Hepatocyte (in vitro differentiated cells): Measurements from ENCODE around the gene RIMKLA. TPM values are rescaled to one million over a fixed set of nuclear protein-coding genes. Genes with fewer than 3 reads are reported as not detected.

ENCODE experiments used
- DNase-seq: peaks from one replicate; pipeline ENCODE4 v3.0.0-alpha.2; 2016; ENCODE audit warnings: low spot score
- H2AFZ ChIP-seq: fragments of 200-600 bp; sonication (generic); 2 replicates; pipeline ENCODE4 v1.6.0; 2016; ENCODE audit warnings: antibody characterized with exemption, mild to moderate bottlenecking
- H3K27ac ChIP-seq: fragments of 200-600 bp; sonication (generic); 2 replicates; pipeline ENCODE4 v1.5.1; 2016; ENCODE audit warnings: mild to moderate bottlenecking
- H3K27me3 ChIP-seq: fragments of 200-600 bp; sonication (generic); 2 replicates; pipeline ENCODE4 v1.6.1; 2016
- H3K36me3 ChIP-seq: fragments of 200-600 bp; sonication (generic); replicated peaks from 2 replicates; pipeline ENCODE4 v1.5.1; 2016; ENCODE audit warnings: low read depth; ENCODE audit not compliant: insufficient read depth
- H3K4me1 ChIP-seq: fragments of 200-600 bp; sonication (generic); 2 replicates; pipeline ENCODE4 v1.5.1; 2016; ENCODE audit warnings: mild to moderate bottlenecking, moderate library complexity; ENCODE audit not compliant: insufficient read depth
- H3K4me2 ChIP-seq: fragments of 200-600 bp; sonication (generic); 2 replicates; pipeline ENCODE4 v1.6.0; 2016
- H3K4me3 ChIP-seq: fragments of 200-600 bp; sonication (generic); 2 replicates; pipeline ENCODE4 v1.5.1; 2016; ENCODE audit warnings: mild to moderate bottlenecking
- H3K79me2 ChIP-seq: fragments of 200-600 bp; sonication (generic); 2 replicates; pipeline ENCODE4 v1.6.0; 2017; ENCODE audit warnings: mild to moderate bottlenecking
- H3K9me2 ChIP-seq: fragments of 200-600 bp; sonication (generic); replicated peaks from 2 replicates; pipeline ENCODE4 v1.6.0; 2017; ENCODE audit warnings: mild to moderate bottlenecking; ENCODE audit not compliant: insufficient read depth
- H3K9me3 ChIP-seq: fragments of 200-600 bp; sonication (generic); 2 replicates; pipeline ENCODE4 v1.5.1; 2016; ENCODE audit warnings: low read depth, mild to moderate bottlenecking
- H4K20me1 ChIP-seq: fragments of 200-600 bp; sonication (generic); 2 replicates; pipeline ENCODE4 v1.6.0; 2016; ENCODE audit warnings: mild to moderate bottlenecking; ENCODE audit not compliant: insufficient read depth, poor library complexity, severe bottlenecking
- EZH2 ChIP-seq: fragments of 200-600 bp; sonication (generic); IDR thresholded peaks from 2 replicates; pipeline ENCODE4 v1.6.1; 2016; ENCODE audit warnings: antibody characterized with exemption, mild to moderate bottlenecking, borderline replicate concordance
- EZH2phosphoT487 ChIP-seq: fragments of 200-600 bp; sonication (generic); IDR thresholded peaks from one replicate; pipeline ENCODE4 v1.6.1; 2018; ENCODE audit warnings: antibody characterized with exemption, mild to moderate bottlenecking, low read depth, moderate library complexity; ENCODE audit not compliant: unreplicated experiment, severe bottlenecking
- WGBS: methylation state at CpG from one replicate; pipeline ENCODE4 v1.1.6; 2016; ENCODE audit warnings: low lambda C conversion rate; ENCODE audit errors: missing lambda C conversion rate; 5-methylcytosine and 5-hydroxymethylcytosine counted together
- polyA plus RNA-seq: library from polyadenylated mRNA; unstranded; fragments of >200 nt; fragmentation: Nextera tagmentation; extraction: Ambion mirVana; gene quantifications from 2 replicates; pipeline ENCODE4 v1.2.1, GENCODE V29; 2016
- total RNA-seq: library from RNA; depleted of rRNA; stranded (reverse); fragments of >200 nt; gene quantifications from 2 replicates; pipeline ENCODE4 v1.2.3, GENCODE V29; 2014
- TF ChIP-seq, protein P1 (sequence below): fragments of 200-600 bp; sonication (generic); IDR thresholded peaks from 2 replicates; pipeline ENCODE4 v1.5.1; 2016; ENCODE audit warnings: antibody characterized with exemption, mild to moderate bottlenecking; ENCODE audit not compliant: poor library complexity

RIMKLA gene, protein sequence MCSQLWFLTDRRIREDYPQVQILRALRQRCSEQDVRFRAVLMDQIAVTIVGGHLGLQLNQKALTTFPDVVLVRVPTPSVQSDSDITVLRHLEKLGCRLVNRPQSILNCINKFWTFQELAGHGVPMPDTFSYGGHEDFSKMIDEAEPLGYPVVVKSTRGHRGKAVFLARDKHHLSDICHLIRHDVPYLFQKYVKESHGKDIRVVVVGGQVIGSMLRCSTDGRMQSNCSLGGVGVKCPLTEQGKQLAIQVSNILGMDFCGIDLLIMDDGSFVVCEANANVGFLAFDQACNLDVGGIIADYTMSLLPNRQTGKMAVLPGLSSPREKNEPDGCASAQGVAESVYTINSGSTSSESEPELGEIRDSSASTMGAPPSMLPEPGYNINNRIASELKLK
- total RNA-seq: 1.1 and 1.4 TPM in 2 replicates
- polyA plus RNA-seq: 0.66 and 2.3 TPM in 2 replicates

DNA sequence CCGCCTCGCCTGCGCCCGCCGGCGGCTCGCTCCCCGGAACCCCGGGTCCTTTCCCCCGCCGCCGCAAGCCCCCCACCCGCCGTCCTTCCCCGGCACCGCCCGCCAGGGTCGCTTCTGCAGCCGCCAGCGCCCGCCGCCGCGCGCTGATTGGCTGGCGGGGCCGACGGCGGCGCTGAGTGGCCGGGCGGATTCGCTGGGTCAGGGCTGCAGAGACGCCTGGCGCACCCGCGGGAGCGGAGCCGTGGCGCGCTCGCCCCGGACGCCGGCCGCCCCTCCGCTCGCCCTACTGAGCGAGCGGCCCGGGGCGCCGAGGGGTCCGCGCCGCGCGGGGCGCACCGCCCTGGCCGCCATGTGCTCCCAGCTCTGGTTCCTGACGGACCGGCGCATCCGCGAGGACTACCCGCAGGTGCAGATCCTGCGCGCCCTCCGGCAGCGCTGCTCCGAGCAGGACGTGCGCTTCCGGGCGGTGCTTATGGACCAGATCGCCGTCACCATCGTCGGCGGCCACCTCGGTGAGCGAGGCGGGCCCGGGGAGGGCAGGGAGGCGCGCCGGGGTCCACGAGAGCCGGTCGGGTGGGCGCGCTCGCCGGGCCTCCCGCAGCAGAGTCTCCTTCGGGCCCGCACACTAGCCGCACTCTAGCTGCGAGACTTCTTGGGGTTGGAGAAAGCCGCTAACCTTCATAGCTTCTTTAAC lies at the start of gene RIMKLA:
TSS of gene RIMKLA (plus strand) at position 207 of the 694 bp plus-strand sequence. CDS start at position 350, 143 bp downstream.
- no peaks in the 10 kb centered on the region for H4K20me1 ChIP-seq
- no peaks in the 10 kb centered on the region for H3K9me3 ChIP-seq
- peak within 1 kb of the TSS; percentile 76 for H2AFZ ChIP-seq
- peaks cover 43% of the 10 kb centered on the region for H3K27me3 ChIP-seq
- H3K27ac ChIP-seq: no peak within 1 kb of the TSS
- H3K79me2 ChIP-seq: no peaks in the 10 kb centered on the region
- H3K4me1 ChIP-seq: peaks cover 4% of the 10 kb centered on the region
- peak within 1 kb of the TSS; percentile 97 for H3K4me2 ChIP-seq
- 1% methylated on average over 49 of the region's 101 CpGs for WGBS
- TF ChIP-seq EZH2 (no peak), EZH2phosphoT487 (no peak)
- TF ChIP-seq, protein P1, sequence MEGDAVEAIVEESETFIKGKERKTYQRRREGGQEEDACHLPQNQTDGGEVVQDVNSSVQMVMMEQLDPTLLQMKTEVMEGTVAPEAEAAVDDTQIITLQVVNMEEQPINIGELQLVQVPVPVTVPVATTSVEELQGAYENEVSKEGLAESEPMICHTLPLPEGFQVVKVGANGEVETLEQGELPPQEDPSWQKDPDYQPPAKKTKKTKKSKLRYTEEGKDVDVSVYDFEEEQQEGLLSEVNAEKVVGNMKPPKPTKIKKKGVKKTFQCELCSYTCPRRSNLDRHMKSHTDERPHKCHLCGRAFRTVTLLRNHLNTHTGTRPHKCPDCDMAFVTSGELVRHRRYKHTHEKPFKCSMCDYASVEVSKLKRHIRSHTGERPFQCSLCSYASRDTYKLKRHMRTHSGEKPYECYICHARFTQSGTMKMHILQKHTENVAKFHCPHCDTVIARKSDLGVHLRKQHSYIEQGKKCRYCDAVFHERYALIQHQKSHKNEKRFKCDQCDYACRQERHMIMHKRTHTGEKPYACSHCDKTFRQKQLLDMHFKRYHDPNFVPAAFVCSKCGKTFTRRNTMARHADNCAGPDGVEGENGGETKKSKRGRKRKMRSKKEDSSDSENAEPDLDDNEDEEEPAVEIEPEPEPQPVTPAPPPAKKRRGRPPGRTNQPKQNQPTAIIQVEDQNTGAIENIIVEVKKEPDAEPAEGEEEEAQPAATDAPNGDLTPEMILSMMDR: no peak
- H3K36me3 ChIP-seq: no peaks in the 10 kb centered on the region
- H3K4me3 ChIP-seq: peak within 1 kb of the TSS; percentile 77
- no peaks in the 10 kb centered on the region for H3K9me2 ChIP-seq
- DNase-seq: peak; percentile 73

DNA sequence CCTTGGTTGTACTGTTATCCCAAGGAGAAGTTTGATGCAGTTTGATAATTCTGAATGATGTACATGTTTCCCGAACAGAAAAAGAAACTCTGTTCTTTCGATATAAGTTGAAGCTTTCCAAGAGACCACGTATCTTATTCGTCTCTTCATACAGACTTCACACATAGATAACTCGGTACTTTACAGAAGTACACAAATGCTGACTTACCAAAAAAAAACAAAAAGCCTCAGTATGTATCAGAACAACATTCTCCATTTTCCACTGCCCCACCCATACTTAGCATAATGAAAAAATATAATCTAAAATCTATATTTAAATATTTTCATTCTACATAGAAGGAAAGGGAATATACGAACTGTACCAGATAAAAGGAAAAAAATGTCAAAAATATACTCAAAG lies 47.7 kb upstream of the RIMKLA start:
- H3K9me3 ChIP-seq: no peaks in the 10 kb centered on the region
- 81% methylated on average over 6 of the region's 6 CpGs for WGBS
- no peaks in the 10 kb centered on the region for H3K9me2 ChIP-seq

DNA sequence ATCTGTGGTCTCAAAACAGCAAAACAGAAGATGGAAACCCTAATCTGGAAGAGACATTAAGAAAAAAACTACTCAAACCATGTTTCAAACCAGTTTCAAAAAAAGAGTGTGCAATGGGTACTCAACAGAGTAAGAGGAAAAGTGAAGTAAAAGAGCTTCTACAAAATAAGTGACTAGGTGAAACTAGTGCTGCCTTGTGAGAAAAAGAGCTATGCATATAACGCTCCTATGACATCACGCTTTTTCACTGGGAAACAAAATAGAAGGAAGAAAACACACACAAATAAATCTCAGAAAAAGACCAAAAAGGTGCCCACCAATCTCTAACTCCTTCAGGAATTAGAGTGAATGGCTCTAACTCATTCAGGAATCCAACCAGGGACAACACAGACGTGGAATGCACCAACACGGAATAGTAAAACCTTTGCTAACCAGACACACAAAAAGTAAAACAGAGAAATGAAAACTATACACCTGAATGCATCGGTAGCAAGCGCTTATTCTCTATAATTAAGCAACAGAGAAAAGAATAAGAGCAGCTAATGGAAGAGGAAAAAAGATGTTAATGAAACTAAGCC lies 46.8 kb upstream of the RIMKLA start:
- H3K27ac ChIP-seq: peak overlapping the region; percentile 98
- H3K9me3 ChIP-seq: no peaks in the 10 kb centered on the region
- peak overlapping the region; percentile 80 for H3K4me2 ChIP-seq
- WGBS: 2% methylated on average over 6 of the region's 6 CpGs
- H3K36me3 ChIP-seq: no peaks in the 10 kb centered on the region
- no peaks in the 10 kb centered on the region for H3K27me3 ChIP-seq
- no peaks in the 10 kb centered on the region for H3K9me2 ChIP-seq
- H3K4me1 ChIP-seq: peaks cover 25% of the 10 kb centered on the region
- peak overlapping the region; percentile 92 for H3K4me3 ChIP-seq
- no peak for TF ChIP-seq EZH2
- H4K20me1 ChIP-seq: peaks cover 57% of the 10 kb centered on the region
- peaks cover 65% of the 10 kb centered on the region for H3K79me2 ChIP-seq
- H2AFZ ChIP-seq: peak overlapping the region; percentile 59
- DNase-seq: no peak

More for the DNA sequence above, 47.7 kb upstream of the RIMKLA start:
- DNase-seq: no peak
- Histone ChIP-seq H3K79me2 (peaks cover 74% of the 10 kb centered on the region), H3K4me1 (peaks cover 25% of the 10 kb centered on the region), H3K36me3 (no peaks in the 10 kb centered on the region), H2AFZ (no peak overlapping the region), H3K4me2 (peak overlapping the region; percentile 80), H3K27me3 (no peaks in the 10 kb centered on the region), H3K4me3 (no peak overlapping the region), H3K27ac (no peak overlapping the region), H4K20me1 (peaks cover 66% of the 10 kb centered on the region)
- TF ChIP-seq, protein P1: no peak
- TF ChIP-seq EZH2phosphoT487: no peak
- no peak for TF ChIP-seq EZH2
